Measurements from ENCODE around the gene UBE2E3. TPM values are rescaled to one million over a fixed set of nuclear protein-coding genes. Genes with fewer than 3 reads are reported as not detected.

UBE2E3 gene
- total and polyA plus RNA-seq, 2 experiments from 2014 or later: 111 to 112 TPM

- TF ChIP-seq ZNF331 (CRISPR knock-in tag; IDR thresholded peaks at IDR 0.05; ENCODE audit: low read depth): no peak
- TF ChIP-seq POLR2AphosphoS5 (IDR thresholded peaks at IDR 0.05; ENCODE audit: low read depth): no peak
- TF ChIP-seq EZH2phosphoT487 (IDR thresholded peaks at IDR 0.05; ENCODE audit: unreplicated experiment): no peak
- TF ChIP-seq REST (IDR thresholded peaks at IDR 0.05; ENCODE audit: unreplicated experiment): no peak
- no peak for TF ChIP-seq ETS1 (IDR thresholded peaks at IDR 0.05)
- no peak for TF ChIP-seq NANOG (IDR thresholded peaks at IDR 0.05; ENCODE audit: borderline replicate concordance)
Measured at GRCh38 chr2:180987146-180987545, 6.7 kb downstream of the UBE2E3 start (continued).

- Histone ChIP-seq H3K27ac (ENCODE audit: low read depth) (no peak overlapping the region), H3K9me2 (ENCODE audit: insufficient read depth) (no peaks in the 10 kb centered on the region), H3K4me1 (ENCODE audit: insufficient read depth) (peaks cover 46% of the 10 kb centered on the region), H3F3A (replicated peaks; ENCODE audit: low read depth) (no peaks in the 10 kb centered on the region), H3K4me3 (no peak overlapping the region), H3K27me3 (ENCODE audit: insufficient read depth) (no peaks in the 10 kb centered on the region), H2AFZ (no peak overlapping the region), H4K20me1 (replicated peaks; ENCODE audit: insufficient read depth) (peaks cover 4% of the 10 kb centered on the region; the same call in 1 of the 2 replicates), H3K4me2 (no peak overlapping the region), H3K79me2 (replicated peaks; ENCODE audit: insufficient read depth) (peaks cover 100% of the 10 kb centered on the region), H3K36me3 (ENCODE audit: insufficient read depth) (no peaks in the 10 kb centered on the region)
- no peaks in the 10 kb centered on the region for H3K27me3 Mint-ChIP-seq (ENCODE audit: insufficient read depth, low read depth, poor library complexity)
- DNase-seq (ENCODE audit: low spot score) (no peak), ATAC-seq (no peak)
- H3K4me3 Mint-ChIP-seq: no peak overlapping the region
- peak overlapping the region; percentile 28; the same call in 1 of the 2 replicates for H3K27ac Mint-ChIP-seq
- no peak for TF ChIP-seq JUNB (IDR thresholded peaks at IDR 0.05; ENCODE audit: unreplicated experiment)
- TF ChIP-seq REST (IDR thresholded peaks at IDR 0.05; ENCODE audit: unreplicated experiment): no peak
- no peak for TF ChIP-seq CTCF (conservative IDR thresholded peaks at IDR 0.05; ENCODE audit: low read depth in 2 of 2)
- no peak for TF ChIP-seq ZNF114 (CRISPR knock-in tag; IDR thresholded peaks at IDR 0.05)
- H3K4me1 Mint-ChIP-seq: peaks cover 58% of the 10 kb centered on the region
- no peaks in the 10 kb centered on the region for H3K9me3 Mint-ChIP-seq
- peaks cover 11% of the 10 kb centered on the region; the same call in 2 of the 3 replicates for H3K36me3 Mint-ChIP-seq (ENCODE audit: low read depth)
Measured at GRCh38 chr2:180990337-180990736, 9.9 kb downstream of the UBE2E3 start.

Data from GM23338 (cell line).